ENCODE measurements around the gene SPG7.

The SPG7 gene

GRCh38 chr16:89553733-89554132 is 45.5 kb downstream of the SPG7 start:
- H3K4me3 ChIP-seq (ENCODE audit: low read depth, low read length): no peak overlapping the region
- no peak for TF ChIP-seq CTCF (IDR thresholded peaks at IDR 0.05; ENCODE audit: borderline replicate concordance, insufficient read depth, low read depth, low read length)

GRCh38 chr16:89554343-89554742 is 46.1 kb downstream of the SPG7 start:
- no peak for TF ChIP-seq CTCF (IDR thresholded peaks at IDR 0.05; ENCODE audit: borderline replicate concordance, insufficient read depth, low read depth, low read length)
- no peak overlapping the region for H3K4me3 ChIP-seq (ENCODE audit: low read depth, low read length)

DNA sequence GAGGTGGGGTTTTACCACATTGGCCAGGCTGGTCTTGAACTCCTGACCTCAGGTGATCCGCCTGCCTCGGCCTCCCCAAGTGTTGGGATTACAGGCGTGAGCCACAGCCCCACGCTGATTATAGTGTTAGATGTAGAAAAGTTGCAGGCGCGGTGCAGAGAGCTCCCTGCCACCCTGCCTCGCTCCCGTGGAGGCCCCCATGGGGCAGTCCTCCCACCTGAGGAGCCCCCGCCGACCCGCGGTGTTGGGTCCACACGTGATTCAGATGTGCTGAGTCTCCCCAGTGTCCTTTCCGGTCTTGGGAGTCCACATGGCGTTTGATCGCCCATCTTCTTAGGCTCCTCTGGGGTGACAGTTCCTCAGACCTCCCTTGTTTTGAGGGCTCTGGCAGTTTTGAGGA is 47.1 kb downstream of the SPG7 start:
- no peak for TF ChIP-seq CTCF (IDR thresholded peaks at IDR 0.05; ENCODE audit: borderline replicate concordance, insufficient read depth, low read depth, low read length)

GRCh38 chr16:89555780-89556179 is 47.6 kb downstream of the SPG7 start:
- H3K4me3 ChIP-seq (ENCODE audit: low read depth, low read length): no peak overlapping the region
- TF ChIP-seq CTCF (IDR thresholded peaks at IDR 0.05; ENCODE audit: borderline replicate concordance, insufficient read depth, low read depth, low read length): no peak

More for the DNA sequence above, 47.1 kb downstream of the SPG7 start:
- H3K4me3 ChIP-seq (ENCODE audit: low read depth, low read length): no peak overlapping the region

DNA sequence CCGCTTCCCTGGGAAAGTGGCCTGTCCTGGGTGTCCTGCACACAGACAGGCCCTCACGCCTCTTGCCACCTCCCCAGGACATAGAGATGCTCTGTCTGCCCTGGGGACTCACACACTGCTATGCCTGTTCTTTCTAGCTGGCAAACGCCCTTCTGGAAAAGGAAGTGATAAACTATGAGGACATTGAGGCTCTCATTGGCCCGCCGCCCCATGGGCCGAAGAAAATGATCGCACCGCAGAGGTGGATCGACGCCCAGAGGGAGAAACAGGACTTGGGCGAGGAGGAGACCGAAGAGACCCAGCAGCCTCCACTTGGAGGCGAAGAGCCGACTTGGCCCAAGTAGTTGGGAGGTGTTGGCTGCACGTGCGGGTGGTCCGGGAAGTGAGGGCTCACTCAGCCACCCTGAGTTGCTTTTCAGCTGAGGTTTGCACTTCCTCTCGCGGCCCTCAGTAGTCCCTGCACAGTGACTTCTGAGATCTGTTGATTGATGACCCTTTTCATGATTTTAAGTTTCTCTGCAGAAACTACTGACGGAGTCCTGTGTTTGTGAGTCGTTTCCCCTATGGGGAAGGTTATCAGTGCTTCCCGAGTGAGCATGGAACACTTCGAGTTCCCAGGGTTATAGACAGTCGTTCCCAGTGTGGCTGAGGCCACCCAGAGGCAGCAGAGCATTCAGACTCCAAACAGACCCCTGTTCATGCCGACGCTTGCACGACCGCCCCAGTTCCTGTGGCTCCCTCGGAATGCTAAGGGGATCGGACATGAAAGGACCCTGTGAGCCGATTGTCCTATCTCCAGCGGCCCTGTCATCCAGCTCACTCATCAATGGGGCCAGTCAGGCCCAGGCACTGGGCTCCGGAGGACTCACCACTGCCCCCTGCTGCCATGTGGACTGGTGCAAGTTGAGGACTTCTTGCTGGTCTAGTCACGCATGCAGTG is 48.8 kb downstream of the SPG7 start:
- no peak overlapping the region for H3K4me3 ChIP-seq (ENCODE audit: low read depth, low read length)
- peak; percentile 90 for TF ChIP-seq CTCF (IDR thresholded peaks at IDR 0.05; ENCODE audit: borderline replicate concordance, insufficient read depth, low read depth, low read length)

GRCh38 chr16:89557690-89558490 is 49.7 kb downstream of the SPG7 start:
- H3K4me3 ChIP-seq (ENCODE audit: low read depth, low read length): no peak overlapping the region
- TF ChIP-seq CTCF (IDR thresholded peaks at IDR 0.05; ENCODE audit: borderline replicate concordance, insufficient read depth, low read depth, low read length): no peak
